Measurements from ENCODE around the gene NUDT5.

DNA sequence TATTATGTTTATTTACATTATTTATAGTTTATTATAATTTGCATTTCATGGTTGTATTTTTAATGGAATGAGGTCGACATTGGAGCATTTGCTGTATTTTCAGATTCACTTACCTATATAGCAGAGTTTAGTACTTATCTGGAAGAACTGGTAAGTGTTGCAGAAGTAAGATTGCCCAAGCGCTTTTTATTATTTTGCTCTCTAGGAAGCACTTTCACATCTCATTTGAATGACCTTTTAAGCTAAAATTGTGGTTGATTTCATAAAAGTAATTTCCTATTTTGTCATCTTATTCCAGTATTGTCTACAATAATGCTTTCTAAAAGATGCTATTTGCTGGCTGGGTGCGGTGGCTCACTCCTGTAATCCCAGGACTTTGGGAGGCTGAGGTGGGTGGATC lies 37.6 kb downstream of the NUDT5 start:
- TF ChIP-seq, protein P1, sequence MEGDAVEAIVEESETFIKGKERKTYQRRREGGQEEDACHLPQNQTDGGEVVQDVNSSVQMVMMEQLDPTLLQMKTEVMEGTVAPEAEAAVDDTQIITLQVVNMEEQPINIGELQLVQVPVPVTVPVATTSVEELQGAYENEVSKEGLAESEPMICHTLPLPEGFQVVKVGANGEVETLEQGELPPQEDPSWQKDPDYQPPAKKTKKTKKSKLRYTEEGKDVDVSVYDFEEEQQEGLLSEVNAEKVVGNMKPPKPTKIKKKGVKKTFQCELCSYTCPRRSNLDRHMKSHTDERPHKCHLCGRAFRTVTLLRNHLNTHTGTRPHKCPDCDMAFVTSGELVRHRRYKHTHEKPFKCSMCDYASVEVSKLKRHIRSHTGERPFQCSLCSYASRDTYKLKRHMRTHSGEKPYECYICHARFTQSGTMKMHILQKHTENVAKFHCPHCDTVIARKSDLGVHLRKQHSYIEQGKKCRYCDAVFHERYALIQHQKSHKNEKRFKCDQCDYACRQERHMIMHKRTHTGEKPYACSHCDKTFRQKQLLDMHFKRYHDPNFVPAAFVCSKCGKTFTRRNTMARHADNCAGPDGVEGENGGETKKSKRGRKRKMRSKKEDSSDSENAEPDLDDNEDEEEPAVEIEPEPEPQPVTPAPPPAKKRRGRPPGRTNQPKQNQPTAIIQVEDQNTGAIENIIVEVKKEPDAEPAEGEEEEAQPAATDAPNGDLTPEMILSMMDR (IDR thresholded peaks at IDR 0.05; ENCODE audit: low read depth, low read length) = no peak
- no peak for TF ChIP-seq EZH2phosphoT487 (IDR thresholded peaks at IDR 0.05; ENCODE audit: low read depth)

Data from OCI-LY3 (cell line).